Hindlimb muscle (tissue), 1 donor: ENCODE measurements around the gene AP1B1. TPM values are rescaled to one million over a fixed set of nuclear protein-coding genes. Genes with fewer than 3 reads are reported as not detected.
"Not testable (repeated sequence)": the region's sequence is repeated elsewhere in the genome, so short reads cannot be mapped to it uniquely, and the experiment has no call there.

ENCODE experiments used
- DNase-seq: peaks from one replicate; pipeline ENCODE4 v3.0.0-alpha.2; 2013
- polyA plus RNA-seq: library from polyadenylated mRNA; unstranded; fragments of 120-200 nt; gene quantifications from one replicate; pipeline ENCODE4 v1.2.1, GENCODE V29; 2013; ENCODE audit not compliant: insufficient read length

AP1B1 gene
- polyA plus RNA-seq, 1 donor, result 30.0 TPM

DNA sequence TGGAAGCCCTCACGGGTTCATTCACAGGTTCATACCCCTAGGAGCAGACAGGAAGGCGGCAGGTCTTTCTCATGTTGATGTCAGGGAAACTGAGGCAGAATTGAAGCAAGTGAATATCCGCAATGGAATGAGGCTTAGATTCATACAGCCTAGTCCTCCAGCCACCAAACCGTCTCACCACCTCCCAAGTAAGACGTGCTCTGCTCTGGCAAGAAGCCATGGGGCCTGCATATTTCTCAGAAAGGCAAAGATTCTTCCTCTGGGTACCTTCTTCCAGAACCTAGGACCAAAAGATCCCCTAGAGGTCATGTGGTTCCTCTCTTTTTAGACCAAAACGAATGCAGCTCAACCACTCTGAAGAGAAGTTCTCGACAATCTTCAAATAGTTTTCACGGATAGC, 1.7 kb downstream of the AP1B1 start:
- DNase-seq, result no peak

DNA sequence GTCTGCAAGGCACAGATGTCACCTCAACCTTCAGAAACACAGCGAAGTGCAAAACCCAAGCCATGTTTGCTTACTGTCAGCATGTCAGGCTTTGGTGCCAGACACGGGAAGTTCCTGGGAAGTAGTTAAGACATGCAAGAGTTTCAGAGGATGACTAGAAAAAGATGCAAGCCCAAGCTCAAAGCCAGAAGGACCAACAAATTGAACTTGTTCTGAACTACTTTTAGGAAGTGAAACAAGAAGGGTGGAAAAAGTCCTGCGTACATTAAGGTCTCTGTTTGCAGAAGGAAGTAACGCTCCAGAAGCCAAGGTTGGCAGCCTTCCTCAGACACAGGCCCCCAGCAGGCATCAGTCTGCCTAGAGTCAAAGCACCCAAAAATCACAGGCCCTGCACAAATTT, 2.6 kb downstream of the AP1B1 start:
- no peak for DNase-seq

DNA sequence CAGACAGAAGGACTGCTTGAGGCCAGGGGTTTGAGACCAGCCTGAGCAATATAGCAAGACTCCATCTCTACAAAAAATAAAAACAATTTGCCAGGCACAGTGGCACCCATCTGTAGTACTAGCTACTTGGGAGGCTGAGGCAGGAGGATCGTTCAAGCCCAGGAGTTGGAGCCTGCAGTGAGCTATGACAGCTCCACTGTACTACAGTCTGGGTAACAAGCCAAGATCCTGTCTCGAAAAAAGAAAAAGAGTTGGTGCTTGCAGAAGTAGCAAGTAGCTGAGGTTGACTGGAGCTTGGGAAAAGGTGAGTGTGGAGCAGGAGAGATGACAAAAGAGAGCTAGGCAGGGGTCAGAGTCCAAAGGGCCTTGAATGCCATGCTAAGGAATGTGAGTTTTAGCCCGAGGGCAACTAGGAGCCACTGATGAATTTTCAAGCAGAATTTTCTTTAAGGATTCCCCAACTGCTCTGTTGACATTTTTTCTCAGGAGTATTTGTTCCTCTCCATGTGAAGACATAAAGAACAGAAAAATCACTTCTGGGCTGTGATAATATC, 3.1 kb downstream of the AP1B1 start:
- DNase-seq, result no peak

DNA sequence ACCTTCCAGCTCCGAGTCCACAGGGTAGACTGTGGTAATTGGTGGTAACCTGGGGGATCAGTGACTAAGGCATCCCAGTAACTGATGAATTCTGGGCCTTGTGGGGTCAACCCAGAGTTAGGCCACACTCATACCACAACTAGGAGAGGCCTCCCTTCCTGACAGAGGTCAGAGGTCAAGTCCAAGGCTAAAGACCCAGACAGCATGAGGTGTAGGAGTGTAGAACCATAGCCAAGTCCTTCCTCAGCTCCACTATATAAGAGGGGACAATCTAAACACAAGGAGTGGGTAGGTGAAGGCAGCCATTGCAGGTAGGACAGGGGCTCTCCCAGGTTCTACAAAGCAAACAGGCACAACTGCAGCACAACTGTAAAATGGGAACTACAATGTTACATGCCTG, 4.6 kb downstream of the AP1B1 start:
- no peak for DNase-seq

DNA sequence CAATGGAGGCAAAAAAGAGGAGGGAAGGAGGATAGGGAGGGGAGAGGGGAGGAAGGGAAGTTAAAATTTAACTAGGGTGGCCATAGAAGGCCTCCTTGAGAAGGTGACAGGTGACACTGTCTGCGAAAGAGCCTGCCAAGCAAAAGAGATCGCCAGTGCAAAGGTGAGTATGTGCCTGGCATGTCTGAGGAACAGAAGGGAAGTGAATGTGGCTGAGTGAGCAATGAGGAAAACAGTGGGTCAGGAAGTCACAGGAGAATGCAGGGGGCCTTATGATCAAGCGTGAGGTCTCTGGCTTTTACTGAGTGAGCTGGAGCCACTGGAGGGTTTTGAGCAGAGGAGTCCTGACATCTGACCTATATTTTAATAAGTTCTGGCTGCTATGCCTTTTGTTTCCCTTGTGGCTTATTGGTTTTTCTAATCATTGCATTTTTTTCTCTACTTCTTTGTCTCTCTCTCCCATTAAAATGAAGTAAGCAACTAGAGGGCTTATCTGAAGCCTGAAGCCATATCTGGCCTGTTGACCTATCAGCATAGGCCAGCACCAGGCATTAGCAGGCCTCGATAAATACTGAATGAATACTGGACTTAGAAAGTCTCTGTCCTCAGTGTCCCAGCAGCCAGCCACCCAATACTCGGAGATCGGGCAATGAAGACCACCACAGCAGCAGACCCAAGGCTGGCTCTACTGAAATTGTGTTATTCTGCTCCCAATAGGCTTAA, 5.6 kb downstream of the AP1B1 start:
- DNase-seq, result no peak

DNA sequence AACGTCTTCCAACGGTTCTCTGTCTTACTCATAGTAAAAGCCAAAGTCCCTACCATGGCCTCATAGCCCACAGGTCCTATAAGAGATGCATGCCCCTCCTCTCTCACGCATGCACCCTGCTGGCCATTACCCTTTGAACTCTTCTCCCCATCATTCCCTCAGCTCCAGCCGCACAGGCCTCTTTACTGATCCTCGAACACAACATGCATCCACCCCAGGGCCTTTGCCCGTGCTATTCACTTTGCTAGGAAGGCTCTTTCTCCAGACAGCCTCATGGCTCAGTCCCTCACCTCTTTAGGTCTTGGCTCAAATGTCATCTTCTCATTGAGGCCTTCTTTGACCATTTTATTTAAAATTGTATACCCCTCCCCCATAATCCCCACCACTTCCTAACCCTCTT, 7.5 kb downstream of the AP1B1 start:
- no peak for DNase-seq

DNA sequence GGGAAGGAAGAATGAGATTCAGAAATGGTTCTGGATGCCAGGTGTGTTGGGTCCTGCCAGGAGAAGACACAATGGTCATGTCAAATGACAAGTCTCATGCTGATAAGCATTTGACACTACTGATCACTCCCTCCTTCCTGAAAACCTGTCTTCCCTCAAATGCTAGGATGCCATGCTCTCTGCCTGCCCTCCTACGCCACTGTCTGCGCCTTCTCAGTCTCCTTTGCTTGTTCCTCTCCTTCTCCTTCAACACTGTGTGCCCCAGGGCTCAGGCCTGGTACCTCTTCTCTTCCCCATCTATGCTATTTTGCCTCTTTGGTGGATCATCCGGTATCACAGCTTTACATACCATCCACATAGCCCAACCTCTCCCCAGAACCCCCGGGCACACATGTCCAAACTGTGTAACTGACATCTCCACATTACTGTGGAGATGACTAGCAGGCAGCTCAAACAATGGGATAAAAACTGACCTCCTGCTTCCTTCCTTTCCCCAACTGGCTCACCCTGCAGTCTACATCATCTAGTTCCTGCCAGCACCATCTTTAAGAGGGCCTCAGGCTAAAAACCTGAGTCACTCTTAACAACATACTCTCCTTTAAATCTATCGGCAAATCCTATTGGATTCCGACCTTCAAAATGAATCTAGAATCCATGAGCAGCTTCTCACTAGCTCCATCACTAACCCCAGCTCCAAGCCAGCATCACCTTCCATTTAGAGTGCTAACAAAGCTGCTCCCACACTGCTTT, 8.2 kb downstream of the AP1B1 start:
- no peak for DNase-seq

DNA sequence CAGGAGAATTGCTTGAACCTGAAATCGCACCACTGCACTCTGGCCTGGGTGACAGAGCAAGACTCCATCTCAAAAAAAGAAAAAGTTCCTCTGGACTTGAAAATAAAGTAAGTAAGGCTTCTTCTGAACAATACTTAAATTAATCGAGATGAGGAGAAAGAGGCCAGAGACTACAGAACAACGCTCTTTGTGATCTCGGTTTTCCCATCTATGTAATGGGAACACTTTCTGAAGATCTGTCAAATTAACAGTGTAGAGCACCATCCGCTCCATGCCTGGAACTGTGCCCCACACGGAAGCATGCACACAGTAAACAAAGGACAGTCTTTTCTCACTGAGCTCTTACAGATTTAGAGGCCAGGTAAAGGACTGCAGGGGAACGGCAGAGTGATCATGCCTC, 9.1 kb downstream of the AP1B1 start:
- no peak for DNase-seq

DNA sequence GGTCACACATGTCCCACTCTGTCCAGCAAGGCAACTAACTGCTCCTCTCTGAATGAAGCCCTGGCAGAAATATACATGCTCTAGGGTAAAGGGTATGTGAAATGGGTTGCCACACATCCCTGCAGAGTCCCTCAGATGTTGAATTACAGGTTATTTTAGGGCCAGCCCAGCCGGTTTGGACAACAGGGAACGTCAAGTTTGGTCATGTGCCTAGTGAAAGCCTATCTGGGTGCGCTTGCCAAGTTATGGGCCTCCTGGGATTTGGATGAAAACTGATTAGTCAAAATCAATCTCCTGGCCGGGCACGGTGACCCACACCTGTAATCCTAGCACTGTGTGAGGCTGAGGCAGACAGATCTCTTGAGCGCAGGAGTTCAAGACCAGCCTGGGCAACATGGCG, 10.4 kb downstream of the AP1B1 start:
- DNase-seq, result no peak

DNA sequence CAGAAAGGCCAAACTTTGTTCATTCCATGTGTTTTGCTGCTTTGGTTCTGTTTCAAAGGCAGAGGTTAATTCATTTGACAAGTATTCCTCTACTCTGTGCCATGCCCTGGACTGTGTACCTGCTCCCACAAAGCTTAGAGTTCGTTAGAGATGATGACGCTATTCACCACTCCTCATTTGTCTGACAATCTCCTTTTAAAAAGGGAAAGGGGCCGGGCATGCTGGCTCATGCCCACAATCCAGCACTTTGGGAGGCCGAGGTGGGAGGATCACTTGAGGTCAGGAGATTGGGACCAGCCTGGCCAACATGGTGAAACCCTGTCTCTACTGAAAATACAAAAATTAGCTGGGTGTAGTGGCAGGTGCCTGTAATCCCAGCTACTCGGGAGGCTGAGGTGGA, 11.7 kb downstream of the AP1B1 start:
- DNase-seq, result not testable (repeated sequence)

DNA sequence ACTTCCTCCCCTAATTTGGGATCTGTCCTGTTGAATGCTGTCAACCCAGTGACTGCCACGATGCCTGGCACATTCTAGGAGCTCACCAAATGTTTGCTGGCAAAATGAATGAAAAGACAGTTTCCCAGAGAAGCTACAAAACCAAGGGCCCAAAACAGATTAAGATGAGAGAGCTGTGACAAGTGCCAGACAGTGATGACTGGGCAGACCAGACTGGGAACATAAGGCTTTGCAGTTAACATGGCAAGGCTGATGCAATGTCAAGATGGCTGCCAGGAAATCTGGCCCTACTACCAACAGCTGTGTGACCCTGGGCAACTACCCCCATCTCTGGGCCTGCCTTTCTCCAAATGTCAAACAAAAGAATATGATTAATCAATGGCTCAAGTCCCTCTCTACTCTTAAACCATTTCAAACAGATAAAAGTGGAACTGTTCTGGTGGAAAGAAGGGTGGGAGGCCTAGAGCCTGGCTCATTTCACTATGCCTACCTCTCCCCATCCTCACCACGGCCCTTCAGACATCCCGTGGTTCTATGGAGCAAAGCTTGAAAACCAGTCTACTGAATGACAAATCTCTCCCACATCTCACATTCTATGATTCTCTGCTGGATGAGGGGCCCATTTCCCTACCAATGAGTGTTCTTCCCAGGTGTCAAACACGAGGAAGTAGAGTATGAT, 12.8 kb downstream of the AP1B1 start:
- no peak for DNase-seq

DNA sequence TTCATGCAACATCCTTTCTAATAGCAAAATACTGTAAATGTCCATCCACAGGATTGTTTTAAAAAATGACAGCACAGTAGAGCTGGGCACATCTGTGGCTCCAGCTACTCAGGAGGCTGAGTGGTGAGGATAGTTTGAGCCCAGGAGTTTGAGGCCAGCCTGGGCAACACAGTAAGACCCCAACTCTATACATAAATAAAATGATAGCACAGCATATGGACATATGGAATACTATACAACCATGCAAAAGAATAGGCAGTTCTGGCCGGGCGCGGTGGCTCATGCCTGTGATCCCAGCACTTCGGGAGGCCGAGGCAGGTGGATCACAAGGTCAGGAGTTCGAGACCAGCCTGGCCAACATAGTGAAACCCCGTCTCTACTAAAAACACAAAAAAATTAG, 13.6 kb downstream of the AP1B1 start:
- not testable (repeated sequence) for DNase-seq

DNA sequence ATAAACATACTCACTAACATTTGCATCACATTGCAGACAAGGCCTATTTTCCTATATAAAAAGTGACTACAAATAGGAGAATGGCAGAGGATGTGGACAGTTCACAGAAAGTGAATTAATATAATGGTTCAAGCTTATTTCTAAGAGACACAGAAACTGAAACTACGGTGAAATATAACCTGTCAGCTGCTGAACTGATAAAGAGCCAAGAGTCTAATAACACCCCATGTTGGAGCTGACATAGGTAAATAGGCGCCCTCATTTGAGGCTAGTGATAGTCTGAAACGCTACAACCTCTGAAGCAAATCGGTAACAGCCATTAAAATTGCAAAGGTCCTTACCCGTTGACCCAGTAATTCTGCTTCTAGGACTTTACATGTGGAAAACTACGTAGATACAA, 14.0 kb downstream of the AP1B1 start:
- no peak for DNase-seq

DNA sequence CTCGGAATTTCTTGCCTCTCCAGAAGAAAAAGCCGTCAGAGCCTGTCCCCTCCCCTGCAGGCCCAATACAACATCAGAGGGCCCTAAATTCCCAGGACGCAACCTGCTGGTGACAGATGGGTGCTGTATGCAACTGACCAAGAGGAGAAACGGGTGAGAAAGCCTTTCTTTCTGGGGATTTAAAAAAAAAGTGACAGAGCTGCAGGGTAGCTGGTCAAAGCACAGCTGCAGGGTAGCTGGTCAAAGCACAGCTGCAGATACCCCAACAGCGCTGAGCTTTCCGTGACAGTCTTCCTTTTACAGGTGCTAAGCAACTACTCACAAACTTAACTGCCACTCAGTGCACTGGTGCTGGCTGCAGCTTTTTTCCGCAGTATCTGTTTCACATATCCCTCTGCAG, 17.8 kb downstream of the AP1B1 start:
- DNase-seq, result no peak

DNA sequence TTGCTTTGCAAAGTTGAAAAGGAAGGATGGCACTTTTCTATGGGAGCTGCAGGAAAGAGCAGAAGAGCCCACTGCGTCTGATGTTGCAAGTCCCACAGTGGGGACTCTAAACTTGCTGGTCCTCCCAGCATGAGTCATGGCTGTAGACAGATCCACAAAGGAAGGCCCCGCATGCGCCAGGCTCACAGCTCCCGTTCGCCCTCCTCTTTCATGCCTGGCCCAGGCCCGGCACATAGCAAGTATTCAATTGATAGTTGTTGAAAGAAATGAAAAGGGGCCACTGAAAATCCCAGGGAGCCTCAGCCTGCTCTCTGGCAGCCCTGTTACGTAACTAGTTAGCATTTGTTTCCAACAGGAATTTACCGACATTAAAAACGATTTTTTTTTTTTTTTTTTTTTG, 18.9 kb downstream of the AP1B1 start:
- DNase-seq, result no peak

DNA sequence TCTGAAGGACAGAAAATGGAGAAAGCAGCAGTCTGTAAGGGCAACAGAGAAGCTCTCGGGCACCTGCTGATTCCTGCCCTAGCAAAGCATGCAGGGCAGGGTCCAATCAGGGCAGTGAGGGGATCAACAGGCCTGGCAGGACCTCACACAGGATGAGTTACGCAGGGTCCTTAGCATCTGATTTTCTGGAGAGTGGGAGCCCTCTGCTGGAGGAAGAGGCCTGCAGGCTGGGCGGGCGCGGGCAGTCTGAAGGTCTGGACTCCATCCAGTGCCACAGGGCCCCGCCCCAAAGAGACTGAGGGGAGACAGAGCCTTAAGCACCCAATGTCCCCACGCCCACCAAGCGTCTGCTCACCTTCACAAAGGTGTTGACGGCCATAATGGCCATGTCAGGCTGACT, 28.9 kb downstream of the AP1B1 start:
- DNase-seq, result no peak

DNA sequence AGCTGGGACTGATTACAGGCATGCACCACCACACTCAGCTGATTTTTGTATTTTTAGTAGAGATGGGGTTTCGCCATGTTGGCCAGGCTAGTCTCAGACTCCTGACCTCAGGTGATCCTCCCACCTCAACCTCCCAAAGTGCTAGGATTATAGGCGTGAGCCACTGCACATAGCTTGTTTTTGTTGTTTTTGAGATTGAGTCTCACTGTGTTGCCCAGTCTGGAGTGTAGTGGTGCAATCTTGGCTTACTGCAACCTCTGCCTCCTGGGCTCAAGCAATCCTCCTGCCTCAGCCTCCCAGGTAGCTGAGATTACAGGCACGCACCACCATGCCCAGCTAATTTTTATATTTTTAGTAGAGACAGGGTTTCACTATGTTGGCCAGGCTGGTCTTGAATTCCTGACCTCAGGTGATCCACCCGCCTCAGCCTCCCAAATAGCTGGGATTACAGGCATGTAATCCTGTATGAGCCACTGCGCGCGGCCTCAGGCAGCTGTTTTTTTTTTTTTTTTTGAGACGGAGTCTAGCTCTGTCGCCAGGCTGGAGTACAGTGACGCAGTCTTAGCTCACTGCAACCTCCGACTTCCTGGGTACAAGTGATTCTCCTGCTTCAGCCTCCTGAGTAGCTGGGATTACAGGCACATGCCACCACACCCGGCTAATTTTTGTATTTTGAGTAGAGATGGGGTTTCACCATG, 31.0 kb downstream of the AP1B1 start:
- DNase-seq, result not testable (repeated sequence)

DNA sequence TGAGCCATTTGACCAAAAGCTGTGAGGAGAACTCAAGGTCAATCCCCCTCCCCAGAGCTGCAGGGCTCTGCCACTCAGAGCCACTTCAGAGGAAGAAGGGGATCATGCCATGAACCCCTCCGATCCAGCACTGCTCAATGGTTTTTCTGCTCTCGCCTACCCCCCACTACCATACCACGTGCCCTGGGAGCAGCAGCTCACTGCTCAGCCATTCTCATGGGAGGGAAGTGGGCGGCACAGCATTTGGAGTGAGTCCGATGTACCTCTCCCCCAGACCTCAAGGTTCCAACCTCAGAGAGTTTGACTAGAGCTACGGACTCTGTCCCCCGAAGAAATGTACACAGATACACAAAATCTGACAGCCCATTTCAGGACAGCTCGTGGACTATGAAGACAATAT, 34.5 kb downstream of the AP1B1 start:
- no peak for DNase-seq

DNA sequence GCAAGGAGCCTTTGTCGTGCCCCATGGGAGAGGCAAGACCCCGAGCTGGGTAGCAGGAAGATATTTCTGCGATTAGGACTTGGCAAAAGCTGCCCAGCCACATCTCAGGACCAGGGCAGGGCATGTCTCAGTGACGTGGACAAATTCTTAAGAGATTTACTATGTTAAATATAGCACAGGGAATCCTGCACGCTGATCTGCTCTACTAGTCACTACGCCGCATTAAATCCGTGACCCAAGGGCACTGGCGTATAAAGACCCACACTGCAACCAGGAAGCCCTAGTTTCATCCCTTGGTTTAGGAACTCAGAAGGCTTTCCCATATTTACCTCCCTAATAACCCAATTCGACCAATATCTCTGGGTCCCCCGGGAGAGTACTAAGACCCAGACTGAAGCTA, 35.1 kb downstream of the AP1B1 start:
- no peak for DNase-seq

DNA sequence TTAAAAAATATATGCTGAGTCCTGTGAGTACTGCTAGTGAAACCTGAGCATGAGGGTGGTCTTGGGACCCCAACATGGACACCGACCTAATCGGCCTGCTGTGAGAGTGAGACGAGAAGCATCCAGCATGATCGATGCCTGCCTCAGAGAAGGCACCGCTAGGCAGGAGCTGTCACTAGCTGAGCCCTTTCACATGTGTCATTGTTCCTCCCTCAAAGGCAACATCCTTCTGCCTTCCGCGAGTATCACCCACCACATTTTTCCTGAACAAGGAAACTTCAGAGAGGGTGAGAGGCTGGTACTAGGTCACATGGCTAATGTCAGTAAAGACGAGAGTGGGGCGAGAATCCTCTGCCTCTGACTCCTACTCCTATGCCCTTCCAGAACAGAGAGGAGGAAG, 35.6 kb downstream of the AP1B1 start:
- DNase-seq, result no peak

DNA sequence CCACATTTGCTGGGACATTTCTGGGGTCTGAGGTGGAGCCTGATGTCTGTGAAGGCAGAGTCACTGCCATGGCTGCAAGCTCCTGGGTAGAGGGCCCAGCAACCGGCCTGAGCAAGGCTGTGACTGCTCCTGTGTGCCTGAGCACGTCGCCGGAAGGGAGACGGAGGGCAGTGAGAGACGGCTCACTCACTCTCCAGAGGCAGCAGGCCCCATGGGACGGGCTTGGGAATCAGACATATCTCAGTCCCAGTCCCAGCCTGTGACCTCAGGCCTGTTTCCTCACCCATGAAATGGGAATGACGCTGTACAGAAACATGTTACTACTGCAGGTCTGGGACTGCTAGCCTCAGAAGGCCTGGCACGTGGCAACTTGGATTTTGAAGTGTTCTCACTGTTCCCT, 36.5 kb downstream of the AP1B1 start:
- no peak for DNase-seq

DNA sequence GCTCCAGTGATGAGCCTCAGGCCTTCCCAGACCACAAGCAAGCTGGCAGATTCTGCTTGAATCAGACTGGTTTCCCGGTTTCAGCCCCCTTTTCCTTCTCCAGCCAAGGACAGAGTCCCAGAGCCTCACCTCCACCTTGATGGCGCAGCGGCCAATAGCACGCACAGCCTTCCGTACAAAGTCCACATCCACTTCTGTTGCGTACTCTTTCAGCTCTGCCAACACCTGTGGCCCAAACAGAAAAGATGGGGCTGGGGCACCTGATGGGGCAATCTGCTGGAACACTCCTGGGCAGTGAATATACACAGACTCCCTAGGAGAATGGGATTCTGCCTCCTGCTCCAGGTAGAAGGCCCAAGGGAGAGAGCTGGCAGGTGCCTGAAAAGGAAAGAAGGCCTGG, 37.3 kb downstream of the AP1B1 start:
- no peak for DNase-seq

DNA sequence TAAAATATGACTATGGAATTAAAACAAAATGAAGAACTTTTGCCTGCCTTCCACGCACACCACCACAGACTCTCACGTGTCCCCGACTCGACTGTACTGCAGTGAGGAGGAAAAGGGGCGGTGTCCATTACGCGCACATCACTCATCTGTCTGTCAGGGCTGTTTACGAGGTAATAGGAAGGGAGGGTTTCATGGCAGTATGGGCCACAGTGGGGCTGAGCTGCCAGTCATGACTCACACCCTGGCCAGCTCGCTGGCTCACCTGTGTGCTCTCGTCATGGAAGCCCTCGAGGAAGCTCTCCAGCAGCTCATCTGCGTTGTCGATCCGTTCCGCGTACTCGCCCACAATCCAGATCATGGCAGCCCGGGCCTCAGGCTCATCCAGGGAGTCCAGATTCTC, 39.4 kb downstream of the AP1B1 start:
- no peak for DNase-seq
